Measurements from ENCODE around the gene XKR8. TPM values are rescaled to one million over a fixed set of nuclear protein-coding genes. Genes with fewer than 3 reads are reported as not detected.
A peak's percentile ranks its signal among the peaks of the same experiment; 100 is the strongest.

Gene XKR8, protein sequence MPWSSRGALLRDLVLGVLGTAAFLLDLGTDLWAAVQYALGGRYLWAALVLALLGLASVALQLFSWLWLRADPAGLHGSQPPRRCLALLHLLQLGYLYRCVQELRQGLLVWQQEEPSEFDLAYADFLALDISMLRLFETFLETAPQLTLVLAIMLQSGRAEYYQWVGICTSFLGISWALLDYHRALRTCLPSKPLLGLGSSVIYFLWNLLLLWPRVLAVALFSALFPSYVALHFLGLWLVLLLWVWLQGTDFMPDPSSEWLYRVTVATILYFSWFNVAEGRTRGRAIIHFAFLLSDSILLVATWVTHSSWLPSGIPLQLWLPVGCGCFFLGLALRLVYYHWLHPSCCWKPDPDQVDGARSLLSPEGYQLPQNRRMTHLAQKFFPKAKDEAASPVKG
- 0.78 TPM in 1 of 2 replicates, not detected in the other for total RNA-seq (2014; rRNA removed; shearing (Covaris generic))

DNA sequence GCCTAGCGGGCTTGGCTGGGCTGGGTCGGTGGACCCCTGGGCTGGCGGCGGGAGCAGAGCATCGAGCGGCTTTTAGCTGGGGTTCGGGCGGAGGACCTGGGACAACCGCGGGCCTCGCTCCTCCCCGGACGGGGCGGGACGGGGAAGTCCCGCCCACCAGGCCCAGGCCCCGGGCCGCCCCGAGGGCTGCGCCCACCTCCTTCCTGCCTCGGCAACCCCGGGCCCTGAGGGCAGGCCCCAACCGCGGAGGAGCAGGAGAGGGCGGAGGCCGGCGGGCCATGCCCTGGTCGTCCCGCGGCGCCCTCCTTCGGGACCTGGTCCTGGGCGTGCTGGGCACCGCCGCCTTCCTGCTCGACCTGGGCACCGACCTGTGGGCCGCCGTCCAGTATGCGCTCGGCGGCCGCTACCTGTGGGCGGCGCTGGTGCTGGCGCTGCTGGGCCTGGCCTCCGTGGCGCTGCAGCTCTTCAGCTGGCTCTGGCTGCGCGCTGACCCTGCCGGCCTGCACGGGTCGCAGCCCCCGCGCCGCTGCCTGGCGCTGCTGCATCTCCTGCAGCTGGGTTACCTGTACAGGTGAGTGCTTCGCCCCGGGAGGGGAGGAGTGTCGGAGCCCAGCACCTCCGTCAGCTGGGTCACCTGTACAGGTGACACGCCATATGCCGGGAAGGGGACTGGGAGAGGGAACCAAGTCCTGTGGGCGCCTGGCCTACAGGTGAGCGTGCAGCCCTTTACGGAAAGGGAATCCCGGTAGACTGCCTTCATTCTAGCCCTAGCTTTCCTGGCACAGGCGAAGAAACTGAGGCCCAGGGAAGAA lies at the start of gene XKR8:
Gene XKR8 (plus strand): TSS at position 182 of the 812 bp plus-strand sequence. CDS start 97 bp downstream, at position 279.
- DNase-seq (ENCODE audit: low spot score): peak; percentile 79

DNA sequence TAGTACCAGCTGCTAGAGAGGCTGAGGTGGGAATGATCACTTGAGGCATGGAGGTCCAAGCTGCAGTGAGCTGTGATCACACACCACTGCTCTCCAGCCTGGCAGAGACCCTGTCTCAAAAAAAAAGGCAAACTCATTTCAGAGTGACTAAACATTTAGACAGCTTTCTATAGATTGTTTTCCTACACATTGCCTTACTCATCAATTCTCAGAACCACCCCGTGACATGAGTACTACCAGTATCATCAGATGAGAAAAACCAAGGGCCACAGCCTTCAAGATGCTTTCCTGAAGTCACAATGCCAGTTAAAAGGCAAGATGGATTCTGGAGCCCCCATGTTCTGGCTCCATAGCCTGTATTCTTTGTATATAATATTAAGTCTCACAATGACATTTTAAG lies 47.3 kb upstream of the XKR8 start:
- no peak for DNase-seq (ENCODE audit: low spot score)
- in situ Hi-C loops (cut with HindIII; ENCODE audit: low sequenced_read_pairs): no loop called here

More for the DNA sequence above, at the start of gene XKR8:
- in situ Hi-C loops (cut with HindIII; ENCODE audit: low sequenced_read_pairs): no loop called here

DNA sequence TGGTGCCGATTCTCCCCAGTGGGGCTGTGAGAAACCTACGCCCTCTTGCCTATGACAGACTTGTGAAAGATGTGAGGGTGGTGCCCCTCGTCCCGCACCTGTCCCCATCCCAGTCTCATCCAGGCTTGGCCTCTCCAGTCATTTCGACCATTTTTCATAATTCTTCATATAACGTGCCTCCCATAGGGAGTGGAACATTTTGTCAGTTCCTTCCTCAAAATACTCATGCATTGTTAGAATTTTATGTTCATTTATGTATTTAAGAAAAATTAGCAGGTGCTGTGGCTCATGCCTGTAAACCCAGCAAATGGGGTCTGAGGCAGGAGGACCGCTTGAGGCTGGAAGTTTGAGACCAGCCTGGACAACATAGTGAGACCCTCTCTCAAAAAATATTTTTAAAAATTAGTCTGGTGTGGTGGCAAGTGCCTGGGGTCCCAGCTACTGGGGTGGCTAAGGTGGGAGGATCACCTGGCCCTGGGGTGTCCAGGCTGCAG lies 44.6 kb upstream of the XKR8 start:
- in situ Hi-C loops (cut with HindIII; ENCODE audit: low sequenced_read_pairs): no loop called here
- no peak for DNase-seq (ENCODE audit: low spot score)

DNA sequence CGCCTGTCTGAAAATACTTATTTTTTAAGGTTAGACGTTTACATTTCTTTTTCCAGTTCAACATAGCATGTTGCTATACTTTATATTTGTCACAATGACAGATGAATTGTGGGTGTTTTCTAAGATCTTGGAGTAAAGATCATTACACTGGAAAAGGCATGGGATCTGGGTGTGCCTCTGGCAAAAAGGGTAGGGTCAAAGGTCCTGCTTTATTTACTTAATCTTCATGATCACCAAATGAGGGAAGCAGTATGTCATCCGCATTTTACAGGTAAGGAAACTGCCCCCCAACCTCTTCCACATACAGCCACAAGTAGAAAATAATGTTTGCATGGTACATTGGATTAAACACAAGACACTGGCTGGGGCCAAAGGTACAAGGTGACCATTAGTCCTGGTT lies 37.5 kb upstream of the XKR8 start:
- DNase-seq (ENCODE audit: low spot score): no peak
- in situ Hi-C loops (cut with HindIII; ENCODE audit: low sequenced_read_pairs): no loop called here

DNA sequence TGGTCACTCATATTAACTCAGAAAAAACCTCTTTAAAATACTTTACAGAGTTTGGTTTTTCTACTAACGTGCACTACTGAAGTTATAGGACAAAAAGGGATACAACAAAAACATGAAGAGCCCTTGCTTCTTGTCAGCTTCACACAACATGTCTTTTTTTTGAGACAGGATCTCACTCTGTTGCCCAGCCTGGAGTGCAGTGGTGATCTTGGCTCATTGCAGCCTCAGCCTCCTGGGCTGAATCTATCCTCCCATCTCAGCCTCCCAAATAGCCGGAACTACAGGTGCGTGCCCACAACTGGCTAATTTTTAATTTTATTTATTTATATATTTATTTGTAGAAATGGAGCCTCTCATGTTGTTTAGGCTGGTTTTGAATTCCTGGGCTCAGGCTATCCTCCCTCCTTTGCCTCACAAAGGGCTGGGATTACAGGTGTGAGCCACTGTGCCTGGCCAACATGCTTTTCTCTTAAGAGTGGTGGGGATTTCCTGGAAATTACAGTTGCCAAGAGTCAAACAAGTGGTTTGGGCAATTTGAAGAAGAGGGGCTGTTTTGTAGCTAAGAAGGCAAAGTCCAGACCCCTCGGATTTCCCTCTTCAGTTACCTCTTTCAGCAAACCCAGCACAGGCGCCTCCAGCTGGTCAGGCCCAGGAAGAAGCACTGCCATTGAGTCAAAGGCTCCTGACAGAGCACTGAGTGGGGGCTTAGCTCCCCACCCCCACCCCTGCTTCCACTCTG lies 31.4 kb upstream of the XKR8 start:
- DNase-seq (ENCODE audit: low spot score): no peak
- in situ Hi-C loops (cut with HindIII; ENCODE audit: low sequenced_read_pairs): no loop called here

DNA sequence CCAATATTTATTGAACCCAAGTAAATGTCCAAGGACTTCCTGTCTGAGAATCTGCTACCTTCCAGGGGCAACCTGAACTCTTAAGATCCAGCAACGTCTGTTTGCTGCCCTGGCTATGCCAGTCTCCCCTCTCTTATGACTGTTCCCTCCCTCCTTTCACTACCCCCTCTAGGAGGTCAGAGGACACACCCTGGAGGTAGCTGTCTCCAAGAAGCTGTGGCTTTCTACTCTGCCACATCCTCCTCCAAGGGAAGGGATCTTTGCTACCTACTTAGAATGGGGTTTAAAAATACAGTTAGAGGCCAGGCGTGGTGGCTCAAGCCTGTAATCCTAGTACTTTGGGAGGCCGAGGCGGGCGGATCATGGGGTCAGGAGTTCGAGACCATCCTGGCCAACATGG lies 28.6 kb upstream of the XKR8 start:
- no peak for DNase-seq (ENCODE audit: low spot score)
- in situ Hi-C loops (cut with HindIII; ENCODE audit: low sequenced_read_pairs): no loop called here

DNA sequence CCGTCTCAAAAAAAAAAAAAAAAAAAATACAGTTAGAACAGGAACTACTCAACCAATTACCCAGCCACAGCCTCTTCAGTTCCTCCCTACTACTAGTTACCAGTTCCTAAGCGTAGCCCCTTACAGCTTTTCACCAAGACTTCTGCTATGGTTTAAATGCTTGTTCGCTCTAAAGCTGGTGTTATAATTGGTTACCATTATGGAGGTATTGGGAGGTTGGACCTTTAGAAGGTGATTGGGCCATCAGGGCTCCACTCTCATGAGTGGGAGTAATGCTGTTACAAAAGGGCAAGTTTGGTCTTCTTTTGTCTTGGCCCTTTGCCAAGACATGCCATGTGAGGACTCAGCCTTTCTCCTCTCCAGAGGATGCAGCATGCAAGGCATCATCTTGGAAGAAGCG lies 28.0 kb upstream of the XKR8 start:
- in situ Hi-C loops (cut with HindIII; ENCODE audit: low sequenced_read_pairs): no loop called here
- DNase-seq (ENCODE audit: low spot score): no peak

DNA sequence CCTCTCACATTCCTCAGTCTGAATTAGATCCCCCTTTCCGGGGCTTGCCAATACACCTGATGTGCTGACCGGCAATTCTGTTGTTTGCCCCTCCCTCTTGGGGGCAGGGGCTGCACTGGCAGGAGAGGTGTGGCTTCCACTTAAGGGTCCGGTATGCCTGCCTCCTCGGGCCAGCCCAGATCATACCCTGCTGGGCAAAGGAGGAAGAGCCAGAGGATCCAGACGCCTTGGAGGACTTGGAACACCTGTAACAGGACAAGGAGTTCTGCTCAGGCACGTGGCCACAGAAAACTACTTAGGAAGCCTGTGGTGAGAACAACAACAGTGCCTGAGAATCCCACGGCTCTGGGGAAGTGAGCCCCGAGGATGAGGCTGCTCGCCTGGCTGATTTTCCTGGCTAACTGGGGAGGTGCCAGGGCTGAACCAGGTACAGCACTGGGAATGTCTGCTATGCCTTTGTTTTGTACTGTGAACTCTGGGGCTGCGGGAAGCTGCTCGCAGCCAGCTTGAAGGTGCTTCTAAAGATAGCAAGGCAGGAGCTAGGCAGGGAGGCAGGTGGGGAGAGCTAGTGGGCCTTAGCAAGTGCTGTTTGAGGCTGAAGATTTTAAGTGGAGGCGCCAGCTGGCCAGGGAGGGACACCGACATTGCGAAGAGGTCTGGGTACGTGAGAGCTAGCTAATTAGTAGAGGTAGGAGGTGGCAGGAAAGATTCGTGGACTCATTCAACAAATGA lies 24.8 kb upstream of the XKR8 start, which contains the start of gene SMPDL3B:
Gene SMPDL3B (plus strand): TSS at position 183 of the 732 bp plus-strand sequence. CDS start 184 bp downstream, at position 367.
- DNase-seq (ENCODE audit: low spot score): peak; percentile 55
- in situ Hi-C loops (cut with HindIII; ENCODE audit: low sequenced_read_pairs): no loop called here

DNA sequence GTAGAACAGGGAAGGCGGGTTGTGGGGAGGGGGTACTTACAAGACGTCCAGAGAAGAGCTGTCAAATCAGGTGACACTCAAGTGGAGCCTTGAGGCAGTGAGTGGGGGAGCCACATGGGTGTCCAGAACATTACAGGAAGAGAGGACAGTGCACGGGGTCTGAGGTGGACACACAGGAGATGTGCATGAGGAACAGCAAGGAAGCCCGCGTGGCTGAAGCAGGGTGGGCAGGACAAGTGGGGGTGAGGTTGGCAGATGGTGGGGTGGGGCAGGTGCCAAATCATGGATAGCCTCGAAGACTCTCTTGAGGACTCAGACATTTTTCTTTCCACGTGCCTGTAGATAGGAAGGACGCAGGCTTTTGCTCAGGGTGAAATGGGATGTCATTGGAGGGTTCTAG lies 24.1 kb upstream of the XKR8 start:
- in situ Hi-C loops (cut with HindIII; ENCODE audit: low sequenced_read_pairs): no loop called here
- DNase-seq (ENCODE audit: low spot score): no peak

DNA sequence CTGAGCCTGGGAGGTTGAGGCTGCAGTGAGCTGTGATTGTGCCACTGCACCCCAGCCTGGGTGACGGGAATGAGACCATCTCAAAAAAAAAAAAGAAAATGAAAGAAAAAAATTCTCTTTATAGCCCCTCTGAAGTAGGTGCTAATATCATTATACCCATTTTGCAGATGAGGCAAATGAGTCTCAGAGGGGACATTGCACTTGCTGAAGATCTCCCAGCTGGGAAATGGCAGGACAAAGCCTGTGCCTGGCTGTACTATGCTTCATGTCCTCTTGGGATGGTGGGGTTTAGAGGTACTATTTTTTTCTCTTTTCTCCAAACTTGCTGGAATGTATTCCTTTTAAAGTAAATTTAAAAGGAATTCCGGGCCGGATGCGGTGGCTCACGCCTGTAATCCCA lies 23.4 kb upstream of the XKR8 start:
- in situ Hi-C loops (cut with HindIII; ENCODE audit: low sequenced_read_pairs): no loop called here
- no peak for DNase-seq (ENCODE audit: low spot score)

DNA sequence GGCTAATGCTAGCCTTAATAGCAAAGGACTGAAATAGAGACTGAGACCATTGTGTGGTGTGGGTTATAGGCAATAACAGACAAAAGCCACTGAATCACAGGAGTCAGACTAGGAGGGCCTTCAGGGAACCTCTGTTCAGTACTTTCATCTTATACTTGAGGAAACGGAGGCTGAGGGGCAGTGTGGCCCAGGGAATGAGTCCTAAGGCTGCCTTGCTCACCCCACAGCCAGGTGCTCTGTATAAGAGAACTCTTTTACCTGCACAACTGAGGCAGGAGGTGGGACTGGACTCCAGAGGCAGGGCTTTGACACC lies 22.3 kb upstream of the XKR8 start:
- in situ Hi-C loops (cut with HindIII; ENCODE audit: low sequenced_read_pairs): no loop called here
- DNase-seq (ENCODE audit: low spot score): no peak

DNA sequence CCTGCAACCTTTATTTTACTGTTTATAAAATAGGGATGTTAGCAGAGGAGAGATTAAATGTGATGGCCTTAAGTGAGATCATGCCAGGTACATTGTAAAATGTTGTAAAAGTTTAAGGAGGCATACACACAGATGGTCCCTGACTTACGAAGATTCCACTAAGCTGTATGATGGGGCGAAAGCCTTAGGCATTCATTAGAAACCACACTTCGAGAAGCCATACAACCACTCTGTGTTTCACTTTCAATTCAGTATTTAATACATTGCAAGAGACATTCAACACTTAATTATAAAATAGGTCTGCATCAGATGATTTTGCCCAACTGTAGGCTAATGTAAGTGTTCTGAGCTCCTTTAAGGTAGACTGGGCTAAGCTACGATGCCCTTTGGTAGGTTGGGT lies 21.3 kb upstream of the XKR8 start:
- DNase-seq (ENCODE audit: low spot score): no peak
- in situ Hi-C loops (cut with HindIII; ENCODE audit: low sequenced_read_pairs): no loop called here

DNA sequence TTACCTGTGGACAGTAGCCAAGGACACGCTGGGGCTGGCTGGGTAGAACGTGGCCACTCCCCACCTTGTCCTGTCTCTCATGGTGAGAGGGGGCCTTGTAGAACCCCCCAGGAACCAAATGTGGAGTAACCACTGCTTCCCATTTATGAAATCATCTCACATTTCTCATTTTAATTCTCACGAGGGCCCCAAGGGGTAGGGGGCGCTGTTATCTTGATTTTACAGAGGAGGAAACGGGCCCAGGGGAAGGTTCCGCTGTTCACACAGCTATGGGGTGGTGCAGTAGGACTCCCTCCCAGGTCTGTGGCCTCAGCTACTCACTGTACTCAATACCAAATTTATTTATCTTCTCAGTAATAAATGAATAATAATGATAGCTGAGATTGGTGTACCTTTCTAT lies 19.5 kb upstream of the XKR8 start:
- in situ Hi-C loops (cut with HindIII; ENCODE audit: low sequenced_read_pairs): no loop called here
- no peak for DNase-seq (ENCODE audit: low spot score)

DNA sequence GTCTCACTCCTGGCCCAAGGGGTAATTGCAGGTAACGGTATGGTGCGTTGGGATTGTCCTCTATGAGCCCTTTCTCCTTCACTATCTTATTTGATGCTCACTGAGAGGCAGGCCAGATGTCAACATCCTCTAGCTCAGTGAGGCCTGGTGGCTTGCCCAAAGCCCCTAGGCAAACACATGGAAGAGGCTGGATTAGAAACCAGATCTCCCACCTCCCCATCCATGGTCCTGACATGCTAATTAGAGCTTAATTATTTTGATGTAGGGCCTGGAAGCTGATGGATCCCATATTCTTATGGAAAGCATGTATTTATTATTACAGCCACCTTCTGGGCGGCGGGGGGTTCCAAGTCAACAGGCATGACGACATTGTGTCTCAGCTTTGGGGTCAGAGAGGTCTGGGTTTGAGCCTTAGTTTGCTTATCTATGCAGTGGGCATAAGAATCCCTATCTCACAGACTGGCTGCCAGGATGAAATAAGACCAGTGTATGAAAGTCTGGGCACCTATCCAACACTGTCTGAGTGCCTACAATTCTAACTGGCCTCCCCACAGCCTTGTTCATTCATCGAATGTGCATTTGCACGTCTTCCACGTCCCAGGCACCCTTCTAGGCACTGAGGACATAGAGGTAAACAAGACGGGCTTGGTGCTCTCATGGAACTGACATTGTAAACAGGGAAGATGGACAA lies 18.8 kb upstream of the XKR8 start:
- no peak for DNase-seq (ENCODE audit: low spot score)
- in situ Hi-C loops (cut with HindIII; ENCODE audit: low sequenced_read_pairs): no loop called here

DNA sequence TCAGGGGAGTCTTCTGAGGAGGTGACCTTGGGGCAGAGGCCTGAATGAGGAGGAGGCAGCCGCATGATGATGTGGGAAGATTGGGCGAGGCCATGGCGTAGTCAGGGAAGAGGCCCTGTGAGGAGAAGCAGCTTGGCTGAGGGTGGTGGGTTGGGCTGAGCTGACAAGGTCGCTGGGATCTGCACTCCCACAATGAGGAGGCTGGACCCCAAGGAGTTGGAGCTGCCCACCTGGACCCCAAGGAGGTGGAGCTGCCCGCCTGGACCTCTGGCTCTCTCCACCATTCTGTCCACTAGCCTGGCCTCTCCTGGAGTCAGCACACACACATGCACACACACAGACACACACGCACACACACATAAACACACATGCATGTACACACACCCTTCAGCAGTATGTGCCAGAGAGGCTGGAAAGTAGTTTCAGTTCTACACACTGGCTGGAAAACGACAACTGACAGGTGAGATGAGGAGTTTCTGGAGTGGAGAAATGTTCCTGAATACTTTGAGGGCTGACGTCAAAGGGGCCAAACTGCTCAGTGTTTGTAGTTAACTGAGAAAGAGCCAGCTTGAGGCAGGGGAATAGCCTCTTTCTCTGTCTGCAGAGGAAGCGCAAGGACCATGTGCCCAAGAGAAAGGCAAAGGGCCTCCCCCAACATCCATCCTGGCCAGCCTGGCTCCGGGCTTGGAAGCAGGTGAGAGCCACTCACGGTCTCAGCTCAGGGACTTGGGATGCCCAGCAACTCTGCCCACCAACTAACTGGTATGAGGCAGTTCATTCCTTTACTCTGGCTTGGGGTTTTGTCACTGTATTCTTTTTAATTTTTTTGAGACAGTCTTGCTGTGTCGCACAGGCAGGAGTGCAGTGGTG lies 17.9 kb upstream of the XKR8 start:
- in situ Hi-C loops (cut with HindIII; ENCODE audit: low sequenced_read_pairs): no loop called here
- no peak for DNase-seq (ENCODE audit: low spot score)

DNA sequence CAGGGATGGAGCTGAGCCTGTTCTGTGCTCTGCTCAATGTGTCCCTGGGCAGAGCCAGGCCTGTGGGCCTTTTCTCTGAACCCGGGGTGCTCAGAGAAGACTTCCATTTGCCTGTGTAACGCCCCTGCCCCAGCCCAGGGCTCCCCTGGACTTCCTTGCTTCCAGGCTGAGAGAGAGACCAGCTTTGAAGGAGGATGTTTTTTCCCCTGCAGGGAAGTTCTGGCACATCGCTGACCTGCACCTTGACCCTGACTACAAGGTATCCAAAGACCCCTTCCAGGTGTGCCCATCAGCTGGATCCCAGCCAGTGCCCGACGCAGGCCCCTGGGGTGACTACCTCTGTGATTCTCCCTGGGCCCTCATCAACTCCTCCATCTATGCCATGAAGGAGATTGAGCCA lies 14.8 kb upstream of the XKR8 start:
- in situ Hi-C loops (cut with HindIII; ENCODE audit: low sequenced_read_pairs): no loop called here
- no peak for DNase-seq (ENCODE audit: low spot score)

DNA sequence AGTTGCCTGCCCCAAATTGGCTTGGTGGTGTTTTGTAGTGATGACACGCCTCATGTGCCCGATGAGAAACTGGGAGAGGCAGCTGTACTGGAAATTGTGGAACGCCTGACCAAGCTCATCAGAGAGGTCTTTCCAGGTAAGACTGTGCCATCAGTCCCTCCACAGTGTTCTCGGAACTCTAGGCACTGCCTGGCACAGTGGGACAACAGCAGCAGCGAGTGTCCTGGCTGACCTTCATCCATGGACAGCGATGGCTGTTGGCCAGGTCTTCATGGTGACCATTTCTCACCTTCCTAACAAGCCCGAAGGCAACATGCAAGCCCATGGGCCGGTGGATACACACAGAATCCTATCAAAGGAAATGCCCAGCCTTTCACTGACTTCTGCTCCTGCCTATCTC lies 10.7 kb upstream of the XKR8 start:
- in situ Hi-C loops (cut with HindIII; ENCODE audit: low sequenced_read_pairs): no loop called here

DNA sequence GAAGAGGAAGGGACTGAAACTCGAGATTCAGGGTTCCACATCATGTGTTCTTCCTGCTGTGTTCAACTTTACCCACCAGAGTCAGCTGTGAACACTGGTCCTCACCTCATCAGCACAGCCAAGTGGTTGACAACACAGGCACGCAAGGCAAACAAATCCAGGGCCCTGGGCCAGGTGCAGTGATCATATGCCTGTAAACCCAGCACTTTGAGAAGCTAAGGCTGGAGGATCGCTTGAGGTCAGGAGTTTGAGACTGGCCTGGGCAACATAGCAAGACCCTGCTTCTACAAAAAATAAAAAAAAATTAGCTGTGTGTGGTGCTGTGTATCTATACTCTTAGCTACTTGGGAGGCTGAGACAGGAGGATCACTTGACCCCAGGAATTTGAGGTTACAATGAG lies 8.4 kb upstream of the XKR8 start:
- in situ Hi-C loops (cut with HindIII; ENCODE audit: low sequenced_read_pairs): no loop called here
- no peak for DNase-seq (ENCODE audit: low spot score)

More for the DNA sequence above, 10.7 kb upstream of the XKR8 start:
- no peak for DNase-seq (ENCODE audit: low spot score)

Measured in G401 (cell line).